NT2/D1 (cell line): ENCODE measurements around the gene HOXD4.

Source experiments
- DNase-seq: peaks from one replicate; pipeline ENCODE4 v3.0.0-alpha.2; 2011; ENCODE audit warnings: low read depth, low spot score
- H3K27me3 ChIP-seq: 2 replicates; pipeline ENCODE4 v1.6.0; 2011; ENCODE audit warnings: mild to moderate bottlenecking; ENCODE audit not compliant: insufficient read length, insufficient read depth
- H3K36me3 ChIP-seq: 2 replicates; pipeline ENCODE4 v1.6.1; 2011; ENCODE audit warnings: mild to moderate bottlenecking, low read length, mixed read lengths; ENCODE audit not compliant: insufficient read depth, insufficient read length
- H3K4me1 ChIP-seq: 2 replicates; pipeline ENCODE4 v1.5.1; 2011; ENCODE audit not compliant: insufficient read depth, insufficient read length
- H3K4me3 ChIP-seq: 2 replicates; pipeline ENCODE4 v1.5.1; 2011; ENCODE audit warnings: low read depth; ENCODE audit not compliant: insufficient read length
- H3K9ac ChIP-seq: 2 replicates; pipeline ENCODE4 v1.6.0; 2011; ENCODE audit warnings: low read depth; ENCODE audit not compliant: insufficient read length
- H3K9me3 ChIP-seq: 2 replicates; pipeline ENCODE4 v1.5.1; 2011; ENCODE audit warnings: mild to moderate bottlenecking, low read length; ENCODE audit not compliant: insufficient read depth
- SUZ12 ChIP-seq: IDR thresholded peaks from 2 replicates; pipeline ENCODE4 v1.6.1; 2011; ENCODE audit not compliant: insufficient read length, insufficient read depth; ENCODE audit errors: extremely low read depth
- YY1 ChIP-seq: IDR thresholded peaks from 2 replicates; pipeline ENCODE4 v1.6.1; 2011; ENCODE audit not compliant: insufficient read length, insufficient read depth
- ZNF274 ChIP-seq: IDR thresholded peaks from 2 replicates; pipeline ENCODE4 v1.6.1; 2011; ENCODE audit warnings: mild to moderate bottlenecking, low read depth, low read length

Gene HOXD4

GRCh38 chr2:176178038-176178756 lies 26.8 kb downstream of the HOXD4 start:
- TF ChIP-seq ZNF274: no peak
- TF ChIP-seq YY1: no peak
- TF ChIP-seq SUZ12: peak; percentile 86
- Histone ChIP-seq H3K4me3 (peak overlapping the region; percentile 41), H3K9me3 (no peaks in the 10 kb centered on the region), H3K27me3 (peaks cover 100% of the 10 kb centered on the region), H3K4me1 (peaks cover 8% of the 10 kb centered on the region), H3K9ac (peak overlapping the region; percentile 62), H3K36me3 (no peaks in the 10 kb centered on the region)
- no peak for DNase-seq

- H3K27me3 ChIP-seq: peaks cover 100% of the 10 kb centered on the region
- DNase-seq: no peak
- no peaks in the 10 kb centered on the region for H3K36me3 ChIP-seq
- TF ChIP-seq YY1 (no peak), SUZ12 (peak; percentile 69), ZNF274 (no peak)
- H3K9me3 ChIP-seq: no peaks in the 10 kb centered on the region
- H3K4me3 ChIP-seq: no peak overlapping the region
- H3K9ac ChIP-seq: peak overlapping the region; percentile 62
- peaks cover 8% of the 10 kb centered on the region for H3K4me1 ChIP-seq
These were observed 27.5 kb downstream of the HOXD4 start for GRCh38 chr2:176178757-176179295.

GRCh38 chr2:176181551-176181950 lies 30.2 kb downstream of the HOXD4 start:
- peaks cover 98% of the 10 kb centered on the region for H3K27me3 ChIP-seq
- no peak for DNase-seq
- no peak overlapping the region for H3K4me3 ChIP-seq
- no peaks in the 10 kb centered on the region for H3K4me1 ChIP-seq
- H3K36me3 ChIP-seq: no peaks in the 10 kb centered on the region
- H3K9me3 ChIP-seq: no peaks in the 10 kb centered on the region
- TF ChIP-seq ZNF274: no peak
- no peak for TF ChIP-seq SUZ12
- no peak for TF ChIP-seq YY1
- H3K9ac ChIP-seq: no peak overlapping the region

- Histone ChIP-seq H3K27me3 (peaks cover 98% of the 10 kb centered on the region), H3K4me1 (peaks cover 2% of the 10 kb centered on the region), H3K9me3 (no peaks in the 10 kb centered on the region), H3K36me3 (no peaks in the 10 kb centered on the region), H3K9ac (no peak overlapping the region), H3K4me3 (no peak overlapping the region)
- no peak for DNase-seq
- no peak for TF ChIP-seq YY1
- no peak for TF ChIP-seq ZNF274
- no peak for TF ChIP-seq SUZ12
These were observed 31.3 kb downstream of the HOXD4 start for GRCh38 chr2:176182671-176183070.

- peaks cover 98% of the 10 kb centered on the region for H3K27me3 ChIP-seq
- TF ChIP-seq SUZ12 (no peak), ZNF274 (no peak), YY1 (no peak)
- no peaks in the 10 kb centered on the region for H3K36me3 ChIP-seq
These were observed 33.4 kb downstream of the HOXD4 start for GRCh38 chr2:176184749-176185148.

GRCh38 chr2:176186024-176186423 lies 34.7 kb downstream of the HOXD4 start:
- no peaks in the 10 kb centered on the region for H3K9me3 ChIP-seq
- H3K36me3 ChIP-seq: no peaks in the 10 kb centered on the region
- no peak overlapping the region for H3K9ac ChIP-seq
- peaks cover 6% of the 10 kb centered on the region for H3K4me1 ChIP-seq
- TF ChIP-seq SUZ12: no peak
- no peak for TF ChIP-seq YY1
- no peak for TF ChIP-seq ZNF274
- peaks cover 98% of the 10 kb centered on the region for H3K27me3 ChIP-seq
- no peak for DNase-seq
- no peak overlapping the region for H3K4me3 ChIP-seq

More at GRCh38 chr2:176184749-176185148, 33.4 kb downstream of the HOXD4 start:
- Histone ChIP-seq H3K4me3 (no peak overlapping the region), H3K9ac (no peak overlapping the region), H3K9me3 (no peaks in the 10 kb centered on the region), H3K4me1 (peaks cover 6% of the 10 kb centered on the region)
- no peak for DNase-seq

GRCh38 chr2:176187200-176187898 lies 36.0 kb downstream of the HOXD4 start:
- TF ChIP-seq SUZ12 (no peak), ZNF274 (no peak), YY1 (no peak)
- Histone ChIP-seq H3K9ac (peak overlapping the region; percentile 38), H3K36me3 (no peaks in the 10 kb centered on the region), H3K4me1 (peaks cover 9% of the 10 kb centered on the region), H3K27me3 (peaks cover 99% of the 10 kb centered on the region), H3K9me3 (no peaks in the 10 kb centered on the region), H3K4me3 (peak overlapping the region; percentile 43)
- DNase-seq: no peak
